DND-41 (cell line): Measurements from ENCODE around the gene CD300C.
A peak's percentile ranks its signal among the peaks of the same experiment; 100 is the strongest.

Experiments
- ATAC-seq: fragments of 200-7000 bp; cut with Tn5 transposase; 3 replicates; pipeline ENCODE4 v1.9.1; 2021; ENCODE audit warnings: low read depth; ENCODE audit not compliant: insufficient read depth
- DNase-seq: peaks from one replicate; pipeline ENCODE4 v3.0.0-alpha.2; 2020
- H2AFZ ChIP-seq: 2 replicates; pipeline ENCODE4 v1.6.0; 2012; ENCODE audit warnings: low read depth, low read length
- H3K27ac ChIP-seq: 2 replicates; pipeline ENCODE4 v1.5.1; 2012; ENCODE audit warnings: low read length, inconsistent platforms
- H3K27me3 ChIP-seq: fragments of 200-600 bp; sonication (generic); 2 replicates; pipeline ENCODE4 v1.6.0; 2012; ENCODE audit warnings: low read length, mild to moderate bottlenecking, inconsistent platforms; ENCODE audit not compliant: insufficient read depth, poor library complexity
- H3K36me3 ChIP-seq: 2 replicates; pipeline ENCODE4 v1.5.1; 2012; ENCODE audit warnings: low read length, inconsistent platforms; ENCODE audit not compliant: insufficient read depth
- H3K4me1 ChIP-seq: 2 replicates; pipeline ENCODE4 v1.5.1; 2012; ENCODE audit warnings: mild to moderate bottlenecking, low read length; ENCODE audit not compliant: insufficient read depth
- H3K4me2 ChIP-seq: 2 replicates; pipeline ENCODE4 v1.6.0; 2012; ENCODE audit warnings: mild to moderate bottlenecking, moderate library complexity, low read length, inconsistent platforms; ENCODE audit not compliant: insufficient read depth
- H3K4me3 ChIP-seq, 2 experiments: fragments of 200-600 bp in 1 of 2; shearing (Covaris generic) in 1 of 2; 2 replicates each; pipeline ENCODE4 v1.5.1; 2012 to 2016; ENCODE audit warnings: inconsistent platforms in 2 of 2, low read length in 2 of 2, mild to moderate bottlenecking in 2 of 2, low read depth in 1 of 2, moderate library complexity in 1 of 2
- H3K79me2 ChIP-seq: 2 replicates; pipeline ENCODE4 v1.6.0; 2012; ENCODE audit warnings: low read length, inconsistent platforms; ENCODE audit not compliant: insufficient read depth
- H3K9ac ChIP-seq: 2 replicates; pipeline ENCODE4 v1.6.0; 2012; ENCODE audit warnings: low read depth, mild to moderate bottlenecking, inconsistent platforms, low read length, moderate library complexity
- H3K9me3 ChIP-seq: 2 replicates; pipeline ENCODE4 v1.5.1; 2012; ENCODE audit warnings: low read length, moderate library complexity, mild to moderate bottlenecking, inconsistent platforms; ENCODE audit not compliant: insufficient read depth, severe bottlenecking
- H4K20me1 ChIP-seq: 2 replicates; pipeline ENCODE4 v1.6.0; 2012; ENCODE audit warnings: low read length; ENCODE audit not compliant: insufficient read depth
- CTCF ChIP-seq: IDR thresholded peaks from 2 replicates; pipeline ENCODE4 v1.5.1; 2012; ENCODE audit warnings: borderline replicate concordance, low read length, moderate library complexity, mild to moderate bottlenecking; ENCODE audit not compliant: poor library complexity, severe bottlenecking; ENCODE audit errors: extremely low read depth
- EZH2 ChIP-seq: IDR thresholded peaks from 3 replicates; pipeline ENCODE4 v1.6.1; 2012; ENCODE audit warnings: borderline replicate concordance, low read depth, mild to moderate bottlenecking, moderate library complexity, low read length, inconsistent platforms; ENCODE audit not compliant: severe bottlenecking

The CD300C gene

GRCh38 chr17:74531231-74531761, 14.6 kb downstream of the CD300C start, which contains the start of gene CD300LB:
Gene CD300LB (minus strand): TSS chr17:74531475. CDS start chr17:74531350, 125 bp downstream.
- TF ChIP-seq EZH2 (no peak), CTCF (no peak)
- Histone ChIP-seq H3K79me2 (no peaks in the 10 kb centered on the region), H3K9ac (no peak within 1 kb of the TSS), H3K36me3 (no peaks in the 10 kb centered on the region), H4K20me1 (no peaks in the 10 kb centered on the region), H3K27me3 (peaks cover 2% of the 10 kb centered on the region), H3K27ac (no peak within 1 kb of the TSS), H3K4me2 (no peak within 1 kb of the TSS), H2AFZ (no peak within 1 kb of the TSS), H3K4me1 (no peaks in the 10 kb centered on the region), H3K4me3 (no peak within 1 kb of the TSS), H3K9me3 (no peaks in the 10 kb centered on the region)
- no peak for ATAC-seq
- peak; percentile 2 for DNase-seq

GRCh38 chr17:74530831-74531150, 15.1 kb downstream of the CD300C start:
- Histone ChIP-seq H3K4me3 (no peak overlapping the region), H3K27ac (no peak overlapping the region), H4K20me1 (no peaks in the 10 kb centered on the region), H3K4me1 (no peaks in the 10 kb centered on the region), H3K79me2 (no peaks in the 10 kb centered on the region), H3K4me2 (no peak overlapping the region), H2AFZ (no peak overlapping the region), H3K9ac (no peak overlapping the region), H3K9me3 (no peaks in the 10 kb centered on the region), H3K27me3 (peaks cover 2% of the 10 kb centered on the region), H3K36me3 (no peaks in the 10 kb centered on the region)
- no peak for DNase-seq
- no peak for ATAC-seq
- no peak for TF ChIP-seq EZH2
- no peak for TF ChIP-seq CTCF

GRCh38 chr17:74529243-74529642, 16.7 kb downstream of the CD300C start:
- Histone ChIP-seq H3K36me3 (no peaks in the 10 kb centered on the region), H3K4me3 (no peak overlapping the region), H3K27me3 (peaks cover 2% of the 10 kb centered on the region), H3K9me3 (no peaks in the 10 kb centered on the region), H3K9ac (no peak overlapping the region), H3K27ac (no peak overlapping the region), H3K4me2 (no peak overlapping the region), H3K4me1 (no peaks in the 10 kb centered on the region), H2AFZ (no peak overlapping the region), H4K20me1 (no peaks in the 10 kb centered on the region), H3K79me2 (no peaks in the 10 kb centered on the region)
- TF ChIP-seq CTCF (no peak), EZH2 (no peak)
- DNase-seq (no peak), ATAC-seq (no peak)
